BLaER1 treated with 17β-estradiol and CSF1 and Interleukin-3, amounts not matched to agents 10 nM and 100 nM (cell line): ENCODE data around the gene EIF3D.
A peak's percentile ranks its signal among the peaks of the same experiment; 100 is the strongest.

ENCODE experiments used
- H3K27ac ChIP-seq, 11 experiments: shearing (Covaris generic); formaldehyde crosslinking; 2 replicates each; pipeline ENCODE4 v1.8.1; 2022
- H3K27me3 ChIP-seq, 11 experiments: shearing (Covaris generic); formaldehyde crosslinking; 2 replicates each; pipeline ENCODE4 v1.8.1; 2022
- H3K36me3 ChIP-seq, 11 experiments: shearing (Covaris generic); formaldehyde crosslinking; 2 replicates each; pipeline ENCODE4 v1.8.1; 2022
- H3K4me1 ChIP-seq, 10 experiments: shearing (Covaris generic); formaldehyde crosslinking; 2 replicates each; pipeline ENCODE4 v1.8.1; 2022
- H3K4me2 ChIP-seq, 11 experiments: shearing (Covaris generic); formaldehyde crosslinking; 2 replicates each; pipeline ENCODE4 v1.8.1; 2022
- H3K4me3 ChIP-seq, 10 experiments: shearing (Covaris generic); formaldehyde crosslinking; 2 replicates each; pipeline ENCODE4 v1.8.1; 2022
- H3K9ac ChIP-seq, 11 experiments: shearing (Covaris generic); formaldehyde crosslinking; 2 replicates each; pipeline ENCODE4 v1.8.1; 2022
- H3K9me3 ChIP-seq, 11 experiments: shearing (Covaris generic); formaldehyde crosslinking; replicated peaks in 1 of 11; 2 replicates each; pipeline ENCODE4 v1.8.1; 2022
- H4K20me1 ChIP-seq, 11 experiments: shearing (Covaris generic); formaldehyde crosslinking; 2 replicates each; pipeline ENCODE4 v1.8.1; 2022
- Cebpa-rat ChIP-seq, 11 experiments: shearing (Covaris generic); IDR thresholded peaks; 2 replicates each; pipeline ENCODE4 v1.8.1; 2022

The EIF3D gene

GRCh38 chr22:36469094-36469710 is 59.8 kb downstream of the EIF3D start:
- Histone ChIP-seq H3K9me3 (no peaks in the 10 kb centered on the region), H4K20me1 (peaks cover 0 to 11% (median 0%) of the 10 kb centered on the region in 11 experiments; a peak in 4 of 22 replicates), H3K4me1 (peaks cover 73 to 100% (median 99%) of the 10 kb centered on the region in 10 experiments), H3K4me2 (peak overlapping the region; percentile 77 to 98 (median 91)), H3K9ac (peak overlapping the region in 9 of 11 experiments; percentile 62 to 87 (median 79); a peak in 18 of 22 replicates), H3K27ac (peak overlapping the region in 9 of 11 experiments; percentile 80 to 98 (median 92); a peak in 18 of 22 replicates), H3K36me3 (peaks cover 12 to 44% (median 30%) of the 10 kb centered on the region in 11 experiments), H3K27me3 (no peaks in the 10 kb centered on the region), H3K4me3 (peak overlapping the region in 5 of 10 experiments; percentile 4 to 42 (median 11); a peak in 6 of 20 replicates)
- no peak for TF ChIP-seq Cebpa-rat (IDR thresholded peaks at IDR 0.05)

GRCh38 chr22:36467946-36468345 is 61.0 kb downstream of the EIF3D start:
- peaks cover 4 to 34% (median 20%) of the 10 kb centered on the region in 11 experiments; a peak in 17 of 22 replicates for H3K36me3 ChIP-seq
- 0 out of 22 replicates have a peak, but pooled peaks of 2 of the 11 experiments have one; percentile 11 to 32 for TF ChIP-seq Cebpa-rat (IDR thresholded peaks at IDR 0.05)
- H3K27ac ChIP-seq, result peak overlapping the region; percentile 8 to 98 (median 92); a peak in 21 of 22 replicates
- peaks cover 0 to 11% (median 0%) of the 10 kb centered on the region in 11 experiments; a peak in 4 of 22 replicates for H4K20me1 ChIP-seq
- H3K9ac ChIP-seq, result peak overlapping the region; percentile 47 to 87 (median 77); a peak in 21 of 22 replicates
- peak overlapping the region; percentile 77 to 98 (median 91) for H3K4me2 ChIP-seq
- H3K4me3 ChIP-seq, result peak overlapping the region in 9 of 10 experiments; percentile 9 to 57 (median 32); a peak in 12 of 20 replicates
- no peaks in the 10 kb centered on the region for H3K9me3 ChIP-seq
- no peaks in the 10 kb centered on the region for H3K27me3 ChIP-seq
- peaks cover 60 to 100% (median 97%) of the 10 kb centered on the region in 10 experiments for H3K4me1 ChIP-seq

- peaks cover 62 to 100% (median 96%) of the 10 kb centered on the region in 10 experiments for H3K4me1 ChIP-seq
- H4K20me1 ChIP-seq, result peaks cover 0 to 11% (median 0%) of the 10 kb centered on the region in 11 experiments; a peak in 4 of 22 replicates
- peaks cover 0 to 26% (median 13%) of the 10 kb centered on the region in 11 experiments; a peak in 15 of 22 replicates for H3K36me3 ChIP-seq
- H3K27me3 ChIP-seq, result no peaks in the 10 kb centered on the region
- no peaks in the 10 kb centered on the region for H3K9me3 ChIP-seq
- peak overlapping the region; percentile 77 to 98 (median 91) for H3K4me2 ChIP-seq
- peak overlapping the region; percentile 8 to 98 (median 92); a peak in 21 of 22 replicates for H3K27ac ChIP-seq
- TF ChIP-seq Cebpa-rat (IDR thresholded peaks at IDR 0.05), result no peak
- peak overlapping the region in 9 of 10 experiments; percentile 9 to 57 (median 21); a peak in 12 of 20 replicates for H3K4me3 ChIP-seq
- peak overlapping the region in 10 of 11 experiments; percentile 51 to 87 (median 78); a peak in 18 of 22 replicates for H3K9ac ChIP-seq
These were observed 61.7 kb downstream of the EIF3D start for GRCh38 chr22:36467042-36467810.

GRCh38 chr22:36466258-36466657 is 62.7 kb downstream of the EIF3D start:
- peaks cover 0 to 8% (median 0%) of the 10 kb centered on the region in 11 experiments; a peak in 4 of 22 replicates for H4K20me1 ChIP-seq
- peak overlapping the region; percentile 10 to 87 (median 77); a peak in 20 of 22 replicates for H3K9ac ChIP-seq
- H3K9me3 ChIP-seq, result no peaks in the 10 kb centered on the region
- peaks cover 0 to 19% (median 4%) of the 10 kb centered on the region in 11 experiments; a peak in 13 of 22 replicates for H3K36me3 ChIP-seq
- H3K4me2 ChIP-seq, result peak overlapping the region; percentile 77 to 98 (median 91)
- H3K4me1 ChIP-seq, result peaks cover 62 to 100% (median 97%) of the 10 kb centered on the region in 10 experiments
- no peaks in the 10 kb centered on the region for H3K27me3 ChIP-seq
- H3K4me3 ChIP-seq, result peak overlapping the region in 1 of 10 experiments; percentile 17; a peak in 2 of 20 replicates
- no peak for TF ChIP-seq Cebpa-rat (IDR thresholded peaks at IDR 0.05)
- peak overlapping the region in 10 of 11 experiments; percentile 73 to 98 (median 92); a peak in 19 of 22 replicates for H3K27ac ChIP-seq

- Histone ChIP-seq H3K9ac (peak overlapping the region; percentile 10 to 87 (median 77); a peak in 18 of 22 replicates), H3K36me3 (peaks cover 0 to 11% (median 0%) of the 10 kb centered on the region in 11 experiments; a peak in 3 of 22 replicates), H3K4me2 (peak overlapping the region; percentile 77 to 98 (median 91)), H4K20me1 (peaks cover 0 to under 1% (median 0%) of the 10 kb centered on the region in 11 experiments; a peak in 2 of 22 replicates), H3K27me3 (no peaks in the 10 kb centered on the region), H3K27ac (peak overlapping the region in 10 of 11 experiments; percentile 73 to 98 (median 92); a peak in 18 of 22 replicates), H3K9me3 (no peaks in the 10 kb centered on the region), H3K4me3 (peak overlapping the region in 1 of 10 experiments; percentile 17; a peak in 1 of 20 replicates), H3K4me1 (peaks cover 54 to 100% (median 93%) of the 10 kb centered on the region in 10 experiments)
- TF ChIP-seq Cebpa-rat (IDR thresholded peaks at IDR 0.05), result no peak
These were observed 63.5 kb downstream of the EIF3D start for GRCh38 chr22:36465232-36466021.

GRCh38 chr22:36464715-36465231 is 64.2 kb downstream of the EIF3D start:
- H3K27ac ChIP-seq, result peak overlapping the region in 8 of 11 experiments; percentile 91 to 98 (median 94); a peak in 15 of 22 replicates
- peak overlapping the region in 3 of 11 experiments; percentile 17 to 83 (median 79); a peak in 5 of 22 replicates for H3K9ac ChIP-seq
- H3K36me3 ChIP-seq, result peaks cover 0 to 11% (median 0%) of the 10 kb centered on the region in 11 experiments; a peak in 3 of 22 replicates
- peaks cover 48 to 95% (median 88%) of the 10 kb centered on the region in 10 experiments for H3K4me1 ChIP-seq
- no peaks in the 10 kb centered on the region for H3K9me3 ChIP-seq
- no peaks in the 10 kb centered on the region for H3K27me3 ChIP-seq
- H3K4me3 ChIP-seq, result no peak overlapping the region
- H3K4me2 ChIP-seq, result peak overlapping the region in 10 of 11 experiments; percentile 77 to 98 (median 91); a peak in 19 of 22 replicates
- TF ChIP-seq Cebpa-rat (IDR thresholded peaks at IDR 0.05), result no peak
- no peaks in the 10 kb centered on the region for H4K20me1 ChIP-seq

GRCh38 chr22:36463783-36464184 is 65.2 kb downstream of the EIF3D start:
- TF ChIP-seq Cebpa-rat (IDR thresholded peaks at IDR 0.05), result no peak
- Histone ChIP-seq H3K9me3 (no peaks in the 10 kb centered on the region), H4K20me1 (no peaks in the 10 kb centered on the region), H3K4me3 (no peak overlapping the region), H3K9ac (peak overlapping the region in 4 of 11 experiments; percentile 7 to 35 (median 25); a peak in 3 of 22 replicates), H3K27me3 (no peaks in the 10 kb centered on the region), H3K36me3 (peaks cover 0 to 11% (median 0%) of the 10 kb centered on the region in 11 experiments; a peak in 3 of 22 replicates), H3K27ac (peak overlapping the region in 6 of 11 experiments; percentile 11 to 34 (median 25); a peak in 6 of 22 replicates), H3K4me1 (peaks cover 38 to 95% (median 88%) of the 10 kb centered on the region in 10 experiments), H3K4me2 (peak overlapping the region in 8 of 11 experiments; percentile 35 to 98 (median 91); a peak in 14 of 22 replicates)
